NCI-H2029 treated with DMSO at 0.1 percent for 48 hours (cell line): ENCODE data around the gene ANXA2R.
"Not testable (repeated sequence)": the region's sequence is repeated elsewhere in the genome, so short reads cannot be mapped to it uniquely, and the experiment has no call there.

Source experiments
- DNase-seq: peaks from one replicate; lab custom pipeline; 2025; lab: John Stamatoyannopoulos, UW

ANXA2R gene

GRCh38 chr5:43033841-43034590 is 6.1 kb downstream of the ANXA2R start:
- DNase-seq: no peak

- no peak for DNase-seq
These were observed 12.9 kb downstream of the ANXA2R start for GRCh38 chr5:43027054-43027785.

GRCh38 chr5:43025184-43025950 is 14.8 kb downstream of the ANXA2R start:
- not testable (repeated sequence) for DNase-seq

GRCh38 chr5:43024217-43024616 is 15.9 kb downstream of the ANXA2R start:
- DNase-seq: no peak

GRCh38 chr5:43021151-43021550 is 19.0 kb downstream of the ANXA2R start:
- DNase-seq: no peak

- DNase-seq: peak; percentile 81
These were observed 19.7 kb downstream of the ANXA2R start for GRCh38 chr5:43020399-43020746.

GRCh38 chr5:43019614-43020398 is 20.3 kb downstream of the ANXA2R start:
- DNase-seq: peak; percentile 95

- DNase-seq: peak; percentile 74
These were observed 20.9 kb downstream of the ANXA2R start for GRCh38 chr5:43019291-43019613.

GRCh38 chr5:43017428-43017815 is 22.7 kb downstream of the ANXA2R start:
- DNase-seq: no peak

- no peak for DNase-seq
These were observed 23.8 kb downstream of the ANXA2R start for GRCh38 chr5:43016217-43016779.

GRCh38 chr5:43014522-43014921 is 25.6 kb downstream of the ANXA2R start:
- no peak for DNase-seq

- DNase-seq: no peak
These were observed 29.2 kb downstream of the ANXA2R start for GRCh38 chr5:43010935-43011315.

- DNase-seq: peak; percentile 87
These were observed 31.6 kb downstream of the ANXA2R start for GRCh38 chr5:43008363-43009153.

GRCh38 chr5:43007911-43008362 is 32.2 kb downstream of the ANXA2R start:
- peak; percentile 90 for DNase-seq

GRCh38 chr5:43007246-43007910 is 32.7 kb downstream of the ANXA2R start:
- DNase-seq: peak; percentile 90

- DNase-seq: no peak
These were observed 33.5 kb downstream of the ANXA2R start for GRCh38 chr5:43006424-43007202.

GRCh38 chr5:43005031-43005430 is 35.1 kb downstream of the ANXA2R start:
- DNase-seq: no peak

- DNase-seq: no peak
These were observed 38.4 kb downstream of the ANXA2R start for GRCh38 chr5:43001748-43002147.

GRCh38 chr5:43000914-43001313 is 39.2 kb downstream of the ANXA2R start:
- DNase-seq: no peak
